CD14-positive monocyte (primary cell): ENCODE data around the gene VMAC. TPM values are rescaled to one million over a fixed set of nuclear protein-coding genes. Genes with fewer than 3 reads are reported as not detected.

ENCODE experiments used
- DNase-seq, 3 donors: peaks; one replicate each; pipeline ENCODE4 v3.0.0-alpha.2; 2011 to 2022
- H2AFZ ChIP-seq: 2 replicates; pipeline ENCODE4 v1.6.0; 2012; ENCODE audit warnings: mild to moderate bottlenecking, low read depth, low read length, inconsistent platforms; ENCODE audit not compliant: insufficient read depth, poor library complexity, severe bottlenecking
- H3K27ac ChIP-seq, 2 donors: 1 replicate in 1 of 2; 2 replicates in 1 of 2; pipeline ENCODE4 v1.5.1; 2012 to 2013; ENCODE audit warnings: low read length in 2 of 2, control low read depth in 1 of 2, inconsistent platforms in 1 of 2, low read depth in 1 of 2, mild to moderate bottlenecking in 1 of 2
- H3K27me3 ChIP-seq, 2 donors: one replicate each; pipeline versions ENCODE4 v1.6.0 to v1.6.1; 2011 to 2013; ENCODE audit warnings: low read length in 2 of 2; ENCODE audit not compliant: control insufficient read depth in 2 of 2, insufficient read depth in 2 of 2
- H3K36me3 ChIP-seq, 2 donors: replicated peaks in 1 of 2; 1 replicate in 1 of 2; 2 replicates in 1 of 2; pipeline versions ENCODE4 v1.5.1 to v1.6.1; 2012 to 2013; ENCODE audit warnings: low read length in 2 of 2, control low read depth in 1 of 2, inconsistent platforms in 1 of 2, mild to moderate bottlenecking in 1 of 2; ENCODE audit not compliant: insufficient read depth in 2 of 2, control insufficient read depth in 1 of 2
- H3K4me1 ChIP-seq, 2 donors: 1 replicate in 1 of 2; 2 replicates in 1 of 2; pipeline versions ENCODE4 v1.5.1 to v1.6.1; 2012 to 2013; ENCODE audit warnings: low read length in 2 of 2, control low read depth in 1 of 2, inconsistent platforms in 1 of 2, mild to moderate bottlenecking in 1 of 2, moderate library complexity in 1 of 2; ENCODE audit not compliant: insufficient read depth in 2 of 2, control insufficient read depth in 1 of 2
- H3K4me2 ChIP-seq: replicated peaks from 2 replicates; pipeline ENCODE3; 2012; ENCODE audit warnings: low read length, moderate library complexity, mild to moderate bottlenecking; ENCODE audit not compliant: poor library complexity, severe bottlenecking; ENCODE audit errors: extremely low read depth
- H3K4me3 ChIP-seq, 3 experiments: fragments of 200-600 bp in 1 of 3; sonication (generic) in 1 of 3; replicated peaks in 1 of 3; 1 replicate in 2 of 3; 2 replicates in 1 of 3; pipeline ENCODE4 v1.5.1; 2011 to 2013; ENCODE audit warnings: low read length in 3 of 3, mild to moderate bottlenecking in 3 of 3, control low read depth in 2 of 3, low read depth in 2 of 3, inconsistent platforms in 1 of 3, moderate library complexity in 1 of 3
- H3K79me2 ChIP-seq: 2 replicates; pipeline ENCODE4 v1.6.0; 2012; ENCODE audit warnings: mild to moderate bottlenecking, control low read depth, inconsistent platforms, low read length, moderate library complexity; ENCODE audit not compliant: insufficient read depth
- H3K9ac ChIP-seq: 2 replicates; pipeline ENCODE4 v1.6.0; 2017; ENCODE audit warnings: low read length, mild to moderate bottlenecking; ENCODE audit not compliant: insufficient read depth, poor library complexity, severe bottlenecking
- H3K9me3 ChIP-seq, 2 donors: replicated peaks in 1 of 2; 1 replicate in 1 of 2; 2 replicates in 1 of 2; pipeline versions ENCODE4 v1.5.1 to v1.6.1; 2012 to 2013; ENCODE audit warnings: low read length in 2 of 2, control low read depth in 1 of 2; ENCODE audit not compliant: control insufficient read depth in 1 of 2, insufficient read depth in 1 of 2
- H4K20me1 ChIP-seq: 2 replicates; pipeline ENCODE4 v1.6.0; 2012; ENCODE audit warnings: mild to moderate bottlenecking, low read length, control low read depth, moderate library complexity; ENCODE audit not compliant: insufficient read depth
- H3K27ac Mint-ChIP-seq, 7 donors: one replicate each; pipeline ENCODE4 v1.8.0; 2020; ENCODE audit warnings: mild to moderate bottlenecking in 7 of 7, mixed read lengths in 7 of 7, moderate library complexity in 6 of 7, inconsistent platforms in 2 of 7
- H3K27me3 Mint-ChIP-seq, 3 donors: one replicate each; pipeline ENCODE4 v1.8.0; 2021 to 2022; ENCODE audit warnings: low read depth in 3 of 3, mild to moderate bottlenecking in 3 of 3, mixed read lengths in 3 of 3, moderate library complexity in 3 of 3, inconsistent platforms in 1 of 3
- H3K36me3 Mint-ChIP-seq, 2 donors: one replicate each; pipeline ENCODE4 v1.8.0; 2020; ENCODE audit warnings: mixed read lengths in 2 of 2, inconsistent platforms in 1 of 2, mild to moderate bottlenecking in 1 of 2
- H3K4me1 Mint-ChIP-seq: one replicate; pipeline ENCODE4 v1.8.0; 2020; ENCODE audit warnings: mild to moderate bottlenecking, mixed read lengths
- H3K4me3 Mint-ChIP-seq, 2 donors: one replicate each; pipeline ENCODE4 v1.8.0; 2020; ENCODE audit warnings: mild to moderate bottlenecking in 2 of 2, mixed read lengths in 2 of 2, moderate library complexity in 1 of 2
- H3K9me3 Mint-ChIP-seq, 7 donors: one replicate each; pipeline ENCODE4 v1.8.0; 2020 to 2022; ENCODE audit warnings: mixed read lengths in 7 of 7, mild to moderate bottlenecking in 6 of 7, moderate library complexity in 6 of 7, inconsistent platforms in 2 of 7
- CTCF ChIP-seq: fragments of 200-600 bp; IDR thresholded peaks from one replicate; pipeline ENCODE4 v1.8.0; 2022; ENCODE audit warnings: antibody characterized with exemption, mild to moderate bottlenecking
- WGBS: methylation state at CpG from one replicate; pipeline ENCODE4 v1.1.5; 2013; ENCODE audit warnings: missing lambda C conversion rate; ENCODE audit not compliant: insufficient coverage; 5-methylcytosine and 5-hydroxymethylcytosine counted together
- intact Hi-C, 2 donors: fragments of 100-400 bp; cut with micrococcal nuclease; formaldehyde crosslinking; loops; one replicate each; pipeline versions ENCODE4 v1.15.0 to v1.15.1; 2023
- polyA plus RNA-seq, 3 donors: library from polyadenylated mRNA; depleted of rRNA in 1 of 3; unstranded in 2 of 3; stranded (reverse) in 1 of 3; fragments of 300-500 nt in 2 of 3; fragments of >200 nt in 1 of 3; fragmentation: Illumina TruSeq in 2 of 3; gene quantifications; 1 replicate in 2 of 3; 2 replicates in 1 of 3; pipeline ENCODE4 v1.2.3, GENCODE V29; 2012 to 2021

VMAC gene
- polyA plus RNA-seq, 3 donors = 3.1 to 13.0 (median 4.3) TPM

GRCh38 chr19:5865772-5866171, 38.9 kb upstream of the VMAC start:
- Histone ChIP-seq H3K27me3 (no peaks in the 10 kb centered on the region), H3K9me3 (no peaks in the 10 kb centered on the region), H3K4me2 (no peak overlapping the region), H3K79me2 (no peaks in the 10 kb centered on the region), H3K4me1 (no peaks in the 10 kb centered on the region), H3K4me3 (no peak overlapping the region), H3K9ac (no peak overlapping the region), H3K27ac (no peak overlapping the region), H2AFZ (no peak overlapping the region), H4K20me1 (no peaks in the 10 kb centered on the region), H3K36me3 (no peaks in the 10 kb centered on the region)
- no peak for DNase-seq
- H3K4me1 Mint-ChIP-seq = no peaks in the 10 kb centered on the region
- H3K27me3 Mint-ChIP-seq = peaks cover 1 to 4% (median 2%) of the 10 kb centered on the region in 3 donors
- H3K4me3 Mint-ChIP-seq = no peak overlapping the region
- no peak overlapping the region for H3K27ac Mint-ChIP-seq
- WGBS = 89% methylated on average over 11 of the region's 11 CpGs
- intact Hi-C loops = no loop called here
- H3K36me3 Mint-ChIP-seq = no peaks in the 10 kb centered on the region
- no peak for TF ChIP-seq CTCF
- H3K9me3 Mint-ChIP-seq = no peaks in the 10 kb centered on the region

GRCh38 chr19:5867201-5868136, 37.2 kb upstream of the VMAC start:
- no peak overlapping the region for H3K4me3 Mint-ChIP-seq
- Histone ChIP-seq H3K4me1 (no peaks in the 10 kb centered on the region), H3K27ac (no peak overlapping the region), H3K9ac (no peak overlapping the region), H3K4me2 (no peak overlapping the region), H3K27me3 (no peaks in the 10 kb centered on the region), H4K20me1 (no peaks in the 10 kb centered on the region), H3K79me2 (no peaks in the 10 kb centered on the region), H3K4me3 (no peak overlapping the region), H3K36me3 (no peaks in the 10 kb centered on the region), H3K9me3 (no peaks in the 10 kb centered on the region), H2AFZ (no peak overlapping the region)
- intact Hi-C loops = no loop called here
- H3K27me3 Mint-ChIP-seq = peaks cover 1 to 7% (median 2%) of the 10 kb centered on the region in 3 donors
- DNase-seq = no peak
- no peaks in the 10 kb centered on the region for H3K9me3 Mint-ChIP-seq
- no peak for TF ChIP-seq CTCF
- no peak overlapping the region for H3K27ac Mint-ChIP-seq
- H3K4me1 Mint-ChIP-seq = no peaks in the 10 kb centered on the region
- H3K36me3 Mint-ChIP-seq = no peaks in the 10 kb centered on the region
- 95% methylated on average over 30 of the region's 31 CpGs for WGBS
